Activated B cell treated with CpG ODN at 0.5 μM for 24 hours (primary cell): Measurements from ENCODE around the gene COL9A3. TPM values are rescaled to one million over a fixed set of nuclear protein-coding genes. Genes with fewer than 3 reads are reported as not detected.

Experiments
- ATAC-seq: fragments of 200-7000 bp; cut with Tn5 transposase; one replicate; pipeline ENCODE4 v1.10.0; 2021; ENCODE audit warnings: low read depth, mild to moderate bottlenecking, moderate library complexity
- CTCF ChIA-PET: fragments of 350-600 bp; sonication (Branson Sonifier 250); formaldehyde crosslinking; loops from one replicate; lab custom pipeline; 2021; ENCODE audit warnings: antibody characterized with exemption; lab: Charles Lee
- POLR2A ChIA-PET: fragments of 350-600 bp; sonication (Branson Sonifier 250); formaldehyde crosslinking; loops from one replicate; lab custom pipeline; 2021; ENCODE audit warnings: antibody characterized with exemption; lab: Charles Lee
- DNase-seq: peaks from one replicate; pipeline ENCODE4 v3.0.0; 2022
- H3K27ac Mint-ChIP-seq: one replicate; pipeline ENCODE4 v1.8.0; 2020; ENCODE audit warnings: mixed read lengths
- H3K27me3 Mint-ChIP-seq: one replicate; pipeline ENCODE4 v1.8.0; 2021; ENCODE audit warnings: mixed read lengths
- H3K36me3 Mint-ChIP-seq: one replicate; pipeline ENCODE4 v1.8.0; 2021; ENCODE audit warnings: low read depth, mixed read lengths
- H3K4me1 Mint-ChIP-seq: one replicate; pipeline ENCODE4 v1.8.0; 2021; ENCODE audit warnings: mixed read lengths
- H3K4me3 Mint-ChIP-seq: one replicate; pipeline ENCODE4 v1.8.0; 2020; ENCODE audit warnings: mild to moderate bottlenecking, mixed read lengths
- H3K9me3 Mint-ChIP-seq: one replicate; pipeline ENCODE4 v1.8.0; 2020; ENCODE audit warnings: mixed read lengths
- intact Hi-C: fragments of 100-400 bp; cut with micrococcal nuclease; formaldehyde crosslinking; loops from one replicate; pipeline ENCODE4 v1.15.1; 2024
- total RNA-seq: library from RNA; stranded (reverse); gene quantifications from 2 replicates; pipeline ENCODE4 v1.2.3, GENCODE V29; 2022
- TF ChIP-seq, protein P1 (sequence below): fragments of 200-600 bp; IDR thresholded peaks from one replicate; pipeline ENCODE4 v1.8.0; 2022; ENCODE audit warnings: antibody characterized with exemption, mild to moderate bottlenecking

COL9A3 gene
- total RNA-seq, 1 donor from 2014 or later, result 37.6 TPM

DNA sequence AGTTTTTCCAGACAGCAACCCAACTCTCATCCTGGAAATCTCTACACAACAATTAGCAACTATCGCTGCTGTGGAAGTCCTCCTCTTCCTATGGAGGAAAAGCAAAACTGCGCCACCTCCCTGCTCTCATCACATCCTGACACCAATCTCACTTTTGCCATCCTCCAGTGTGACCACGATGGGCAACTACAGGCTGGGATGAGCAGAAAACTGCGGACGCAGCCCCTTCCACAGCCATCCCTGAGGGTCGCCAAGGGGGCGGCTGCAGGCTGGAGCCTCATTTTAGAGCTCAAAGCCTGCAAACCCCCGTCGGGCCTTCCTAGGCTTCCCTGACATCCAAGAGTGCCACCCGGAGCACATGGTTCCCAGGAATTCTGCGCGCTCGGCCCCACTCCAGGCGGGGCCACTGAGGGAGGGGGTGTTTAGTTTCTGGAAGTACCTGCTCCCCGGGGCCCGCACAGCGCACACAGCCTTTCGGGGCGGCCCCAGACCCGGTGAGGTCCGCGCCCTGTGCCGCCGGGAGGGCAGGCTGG, 43.6 kb downstream of the COL9A3 start:
- intact Hi-C loops, result loop anchor here (2.0 to 5.0 kb wide), 3 partner anchors 28 to 67 kb away; partner anchors contain the start of genes DIDO1 and MRGBP
- Mint-ChIP-seq H3K27ac (peak overlapping the region; percentile 70), H3K9me3 (no peaks in the 10 kb centered on the region), H3K36me3 (peaks cover 31% of the 10 kb centered on the region), H3K4me1 (peaks cover 41% of the 10 kb centered on the region), H3K27me3 (no peaks in the 10 kb centered on the region), H3K4me3 (peak overlapping the region; percentile 81)
- CTCF ChIA-PET, result no interaction called here
- DNase-seq, result no peak
- POLR2A ChIA-PET, result interaction anchor here (1.1 to 2.9 kb wide), 5 partner anchors 26 to 237 kb away, joined by 3 to 11 read pairs (median 3); no protein-coding TSS in a partner anchor
- TF ChIP-seq, protein P1, sequence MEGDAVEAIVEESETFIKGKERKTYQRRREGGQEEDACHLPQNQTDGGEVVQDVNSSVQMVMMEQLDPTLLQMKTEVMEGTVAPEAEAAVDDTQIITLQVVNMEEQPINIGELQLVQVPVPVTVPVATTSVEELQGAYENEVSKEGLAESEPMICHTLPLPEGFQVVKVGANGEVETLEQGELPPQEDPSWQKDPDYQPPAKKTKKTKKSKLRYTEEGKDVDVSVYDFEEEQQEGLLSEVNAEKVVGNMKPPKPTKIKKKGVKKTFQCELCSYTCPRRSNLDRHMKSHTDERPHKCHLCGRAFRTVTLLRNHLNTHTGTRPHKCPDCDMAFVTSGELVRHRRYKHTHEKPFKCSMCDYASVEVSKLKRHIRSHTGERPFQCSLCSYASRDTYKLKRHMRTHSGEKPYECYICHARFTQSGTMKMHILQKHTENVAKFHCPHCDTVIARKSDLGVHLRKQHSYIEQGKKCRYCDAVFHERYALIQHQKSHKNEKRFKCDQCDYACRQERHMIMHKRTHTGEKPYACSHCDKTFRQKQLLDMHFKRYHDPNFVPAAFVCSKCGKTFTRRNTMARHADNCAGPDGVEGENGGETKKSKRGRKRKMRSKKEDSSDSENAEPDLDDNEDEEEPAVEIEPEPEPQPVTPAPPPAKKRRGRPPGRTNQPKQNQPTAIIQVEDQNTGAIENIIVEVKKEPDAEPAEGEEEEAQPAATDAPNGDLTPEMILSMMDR, result no peak
- no peak for ATAC-seq

DNA sequence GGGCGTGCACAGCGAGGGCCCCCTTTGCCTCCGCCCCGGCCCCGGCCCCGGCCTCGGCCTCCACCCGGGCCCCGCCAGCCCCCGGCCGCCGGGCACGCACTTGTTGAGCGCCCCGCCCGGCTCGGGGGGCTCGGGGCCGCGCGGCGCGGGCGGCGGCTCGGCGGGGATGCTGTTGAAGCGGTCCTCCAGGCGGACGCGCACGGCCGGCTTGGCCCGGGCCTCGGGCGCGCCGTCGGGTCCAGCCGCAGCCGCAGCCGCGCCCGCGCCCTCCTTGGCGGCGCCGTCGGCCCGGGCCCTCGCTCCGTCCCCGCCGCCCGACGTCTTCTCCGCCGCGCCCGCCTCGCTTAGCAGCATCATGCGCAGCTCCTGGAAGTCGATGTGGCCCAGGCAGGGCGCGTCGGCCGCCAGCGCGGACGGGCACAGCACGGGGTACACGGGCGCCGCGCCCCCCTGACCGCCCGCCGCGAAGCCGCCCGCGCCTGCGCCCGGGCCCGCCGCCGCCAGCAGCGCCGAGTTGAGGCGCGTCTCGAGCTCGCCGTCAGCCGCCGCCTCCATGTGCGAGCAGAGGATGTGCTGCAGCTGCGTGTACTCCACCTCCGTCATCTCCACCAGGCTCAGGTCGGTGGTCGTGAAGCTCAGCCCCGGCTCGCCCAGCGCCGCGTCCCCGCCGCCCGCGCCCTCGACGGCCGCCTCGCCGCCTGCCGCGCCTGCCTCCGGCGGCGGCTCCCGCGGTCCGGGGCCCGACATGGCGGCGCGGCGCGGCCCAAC, 44.3 kb downstream of the COL9A3 start:
- POLR2A ChIA-PET, result interaction anchor here (0.8 to 2.9 kb wide), 12 partner anchors 23 to 238 kb away, joined by 3 to 11 read pairs (median 5); partner anchors contain the start of genes GID8 and OGFR
- ATAC-seq, result peak; percentile 23
- peaks cover 41% of the 10 kb centered on the region for H3K4me1 Mint-ChIP-seq
- intact Hi-C loops, result loop anchor here (2.0 to 5.0 kb wide), 3 partner anchors 28 to 66 kb away; partner anchors contain the start of genes DIDO1 and MRGBP
- H3K9me3 Mint-ChIP-seq, result no peaks in the 10 kb centered on the region
- TF ChIP-seq, protein P1, result no peak
- DNase-seq, result peak; percentile 50
- no peak overlapping the region for H3K27ac Mint-ChIP-seq
- peaks cover 31% of the 10 kb centered on the region for H3K36me3 Mint-ChIP-seq
- H3K4me3 Mint-ChIP-seq, result peak overlapping the region; percentile 65
- H3K27me3 Mint-ChIP-seq, result no peaks in the 10 kb centered on the region
- CTCF ChIA-PET, result no interaction called here

DNA sequence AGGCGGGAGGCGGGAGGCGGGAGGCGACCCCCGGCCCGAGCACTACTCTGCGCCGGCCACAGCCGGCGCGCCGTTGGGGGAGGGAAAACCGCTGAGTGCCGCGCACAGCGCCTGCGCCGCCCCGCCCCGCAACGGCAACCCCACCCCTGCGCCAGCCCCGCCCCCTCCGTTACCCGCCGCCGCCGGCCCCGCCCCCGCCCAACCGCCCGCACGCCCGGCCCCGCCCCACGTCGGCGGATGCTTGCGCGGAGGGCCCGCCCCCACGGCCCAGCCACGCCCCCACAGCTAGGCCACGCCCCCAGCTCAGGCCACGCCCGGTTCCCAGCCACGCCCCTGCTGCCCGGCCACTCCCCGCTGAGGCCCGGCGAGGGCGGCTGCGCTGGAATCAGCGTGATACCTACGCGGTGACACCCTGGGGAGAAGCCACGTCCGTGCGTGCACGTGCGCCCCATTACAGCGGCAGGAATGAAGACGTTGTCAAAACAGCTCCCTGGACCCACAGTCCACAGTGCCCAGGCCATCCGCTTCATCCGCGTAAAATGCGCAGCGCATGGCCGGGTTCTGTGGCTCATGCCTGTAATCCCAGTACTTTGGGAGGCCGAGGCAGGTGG, 45.0 kb downstream of the COL9A3 start, which contains the start of gene TCFL5:
TCFL5 (minus strand) TSS at position 97 of the 611 bp plus-strand sequence. CDS start 152 bp downstream, outside the sequence.
- TF ChIP-seq, protein P1, result no peak
- ATAC-seq (peak; percentile 90), DNase-seq (peak; percentile 99)
- peaks cover 41% of the 10 kb centered on the region for H3K4me1 Mint-ChIP-seq
- peaks cover 28% of the 10 kb centered on the region for H3K36me3 Mint-ChIP-seq
- POLR2A ChIA-PET, result interaction anchor here (0.8 to 2.9 kb wide), 12 partner anchors 24 to 210 kb away, joined by 3 to 11 read pairs (median 5); partner anchors contain the start of genes GID8 and OGFR
- H3K27me3 Mint-ChIP-seq, result no peaks in the 10 kb centered on the region
- H3K27ac Mint-ChIP-seq, result peak within 1 kb of the TSS; percentile 52
- intact Hi-C loops, result loop anchor here (1.0 to 5.0 kb wide), 4 partner anchors 29 to 92 kb away; partner anchors contain the start of genes DIDO1 and MRGBP
- H3K9me3 Mint-ChIP-seq, result no peaks in the 10 kb centered on the region
- H3K4me3 Mint-ChIP-seq, result peak within 1 kb of the TSS; percentile 81
- CTCF ChIA-PET, result no interaction called here

DNA sequence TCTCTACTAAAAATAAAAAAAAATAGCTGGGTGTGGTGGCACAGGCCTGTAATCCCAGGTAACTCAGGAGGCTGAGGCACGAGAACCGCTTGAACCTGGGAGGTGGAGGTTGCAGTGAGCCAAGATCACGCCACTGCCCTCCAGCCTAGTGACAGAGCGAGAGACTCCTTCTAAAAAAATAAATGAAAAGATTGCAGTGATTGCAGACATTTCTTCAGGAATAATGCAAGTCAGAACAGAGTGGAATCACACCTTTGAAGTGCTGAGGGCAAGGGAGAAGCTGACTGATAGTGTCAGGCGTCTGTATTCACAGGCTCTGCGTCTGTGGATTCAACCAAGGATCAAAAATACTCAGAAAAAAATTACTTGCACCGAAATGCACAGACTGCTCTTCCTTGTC, 47.4 kb downstream of the COL9A3 start:
- intact Hi-C loops, result loop anchor here (5.0 kb wide), 2 partner anchors 63 to 67 kb away; partner anchors contain the start of genes DIDO1 and MRGBP
- Mint-ChIP-seq H3K27me3 (no peaks in the 10 kb centered on the region), H3K4me1 (peaks cover 21% of the 10 kb centered on the region), H3K27ac (no peak overlapping the region), H3K4me3 (no peak overlapping the region), H3K9me3 (no peaks in the 10 kb centered on the region), H3K36me3 (peaks cover 8% of the 10 kb centered on the region)
- ATAC-seq, result no peak
- DNase-seq, result no peak
- TF ChIP-seq, protein P1, result no peak
- ChIA-PET POLR2A (no interaction called here), CTCF (no interaction called here)
